Measurements from ENCODE around the gene PIP4K2A.

- no peak for TF ChIP-seq ZNF274 (IDR thresholded peaks at IDR 0.05; ENCODE audit: low read depth, low read length)
- no peak for TF ChIP-seq YY1 (IDR thresholded peaks at IDR 0.05; ENCODE audit: insufficient read depth, insufficient read length)
Observed at GRCh38 chr10:22605168-22605567, 109.2 kb downstream of the PIP4K2A start.
